ENCODE results near the gene PGAP1. TPM values are rescaled to one million over a fixed set of nuclear protein-coding genes. Genes with fewer than 3 reads are reported as not detected.
A peak's percentile ranks its signal among the peaks of the same experiment; 100 is the strongest.

The PGAP1 gene
- total RNA-seq (2022) = 7.4 and 8.6 TPM in 2 replicates
- Bru-seq, nascent RNA = percentile 70 among the genes with signal in this experiment
- BruChase-seq, experiment 1, labeled RNA remaining after a 6-hour chase = percentile 73 among the genes with signal in this experiment
- percentile 72 among the genes with signal in this experiment for BruChase-seq, experiment 2, labeled RNA remaining after a 2-hour chase
- long read RNA-seq, partial matches to known transcripts = 0 of 1 reads
- long read RNA-seq, other reads (novel, unspliced or antisense) = 1 of 1 reads

GRCh38 chr2:196926562-196927375 lies at the start of gene PGAP1:
Gene PGAP1, minus strand, starts transcription at chr2:196926707. Its CDS starts 91 bp downstream, at chr2:196926616.
- intact Hi-C loops (cut with micrococcal nuclease) = loop anchor here (2.0 to 10.0 kb wide), 5 partner anchors 61 to 171 kb away; partner anchors contain the start of gene GTF3C3

GRCh38 chr2:196974970-196975369 lies 48.5 kb upstream of the PGAP1 start:
- CTCF ChIA-PET = interaction anchor here (0.6 kb wide), 1 partner anchor 138 kb away, joined by 3 read pairs; no protein-coding TSS in a partner anchor
- H3K9me3 Mint-ChIP-seq (ENCODE audit: unreplicated experiment) = peaks cover 7% of the 10 kb centered on the region
- TF ChIP-seq, protein P1, sequence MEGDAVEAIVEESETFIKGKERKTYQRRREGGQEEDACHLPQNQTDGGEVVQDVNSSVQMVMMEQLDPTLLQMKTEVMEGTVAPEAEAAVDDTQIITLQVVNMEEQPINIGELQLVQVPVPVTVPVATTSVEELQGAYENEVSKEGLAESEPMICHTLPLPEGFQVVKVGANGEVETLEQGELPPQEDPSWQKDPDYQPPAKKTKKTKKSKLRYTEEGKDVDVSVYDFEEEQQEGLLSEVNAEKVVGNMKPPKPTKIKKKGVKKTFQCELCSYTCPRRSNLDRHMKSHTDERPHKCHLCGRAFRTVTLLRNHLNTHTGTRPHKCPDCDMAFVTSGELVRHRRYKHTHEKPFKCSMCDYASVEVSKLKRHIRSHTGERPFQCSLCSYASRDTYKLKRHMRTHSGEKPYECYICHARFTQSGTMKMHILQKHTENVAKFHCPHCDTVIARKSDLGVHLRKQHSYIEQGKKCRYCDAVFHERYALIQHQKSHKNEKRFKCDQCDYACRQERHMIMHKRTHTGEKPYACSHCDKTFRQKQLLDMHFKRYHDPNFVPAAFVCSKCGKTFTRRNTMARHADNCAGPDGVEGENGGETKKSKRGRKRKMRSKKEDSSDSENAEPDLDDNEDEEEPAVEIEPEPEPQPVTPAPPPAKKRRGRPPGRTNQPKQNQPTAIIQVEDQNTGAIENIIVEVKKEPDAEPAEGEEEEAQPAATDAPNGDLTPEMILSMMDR (IDR thresholded peaks at IDR 0.05; ENCODE audit: unreplicated experiment) = no peak
- H3K27ac Mint-ChIP-seq (ENCODE audit: low read depth, unreplicated experiment) = no peak overlapping the region
- POLR2A ChIA-PET = no interaction called here
- H3K4me1 Mint-ChIP-seq (ENCODE audit: insufficient read depth, unreplicated experiment) = no peaks in the 10 kb centered on the region
- H3K36me3 Mint-ChIP-seq (ENCODE audit: insufficient read depth, unreplicated experiment) = peaks cover 5% of the 10 kb centered on the region
- H3K27me3 Mint-ChIP-seq (ENCODE audit: insufficient read depth, unreplicated experiment) = no peaks in the 10 kb centered on the region
- no peak for DNase-seq (ENCODE audit: unreplicated experiment)
- H3K4me3 Mint-ChIP-seq (ENCODE audit: unreplicated experiment) = no peak overlapping the region
- BruUV-seq (replicated peaks) = no TSS peak
- intact Hi-C loops (cut with micrococcal nuclease) = no loop called here

More at GRCh38 chr2:196926562-196927375, at the start of gene PGAP1:
- Mint-ChIP-seq H3K36me3 (ENCODE audit: insufficient read depth, unreplicated experiment) (peaks cover 9% of the 10 kb centered on the region), H3K4me1 (ENCODE audit: insufficient read depth, unreplicated experiment) (peaks cover 22% of the 10 kb centered on the region), H3K4me3 (ENCODE audit: unreplicated experiment) (peak within 1 kb of the TSS; percentile 96), H3K9me3 (ENCODE audit: unreplicated experiment) (no peaks in the 10 kb centered on the region), H3K27me3 (ENCODE audit: insufficient read depth, unreplicated experiment) (no peaks in the 10 kb centered on the region), H3K27ac (ENCODE audit: low read depth, unreplicated experiment) (peak within 1 kb of the TSS; percentile 61)
- peak; percentile 89 for DNase-seq (ENCODE audit: unreplicated experiment)
- TF ChIP-seq, protein P1 (IDR thresholded peaks at IDR 0.05; ENCODE audit: unreplicated experiment) = no peak
- CTCF ChIA-PET = interaction anchor here (0.6 kb wide), 2 partner anchors 127 to 129 kb away, joined by 3 to 4 read pairs; partner anchors contain the start of gene GTF3C3
- BruUV-seq (replicated peaks) = no TSS peak
- POLR2A ChIA-PET = interaction anchor here (0.5 to 2.8 kb wide), 18 partner anchors 9 to 573 kb away, joined by 3 to 16 read pairs (median 4); partner anchors contain the start of genes GTF3C3 and HSPE1

GRCh38 chr2:196971574-196972279 lies 45.2 kb upstream of the PGAP1 start:
- H3K9me3 Mint-ChIP-seq (ENCODE audit: unreplicated experiment) = peaks cover 12% of the 10 kb centered on the region
- H3K27ac Mint-ChIP-seq (ENCODE audit: low read depth, unreplicated experiment) = no peak overlapping the region
- TF ChIP-seq, protein P1 (IDR thresholded peaks at IDR 0.05; ENCODE audit: unreplicated experiment) = no peak
- H3K27me3 Mint-ChIP-seq (ENCODE audit: insufficient read depth, unreplicated experiment) = no peaks in the 10 kb centered on the region
- POLR2A ChIA-PET = no interaction called here
- no peak overlapping the region for H3K4me3 Mint-ChIP-seq (ENCODE audit: unreplicated experiment)
- DNase-seq (ENCODE audit: unreplicated experiment) = no peak
- CTCF ChIA-PET = no interaction called here
- BruUV-seq (replicated peaks) = no TSS peak
- H3K4me1 Mint-ChIP-seq (ENCODE audit: insufficient read depth, unreplicated experiment) = no peaks in the 10 kb centered on the region
- intact Hi-C loops (cut with micrococcal nuclease) = no loop called here
- peaks cover 5% of the 10 kb centered on the region for H3K36me3 Mint-ChIP-seq (ENCODE audit: insufficient read depth, unreplicated experiment)

- ChIA-PET POLR2A (no interaction called here), CTCF (no interaction called here)
- Mint-ChIP-seq H3K27me3 (ENCODE audit: insufficient read depth, unreplicated experiment) (no peaks in the 10 kb centered on the region), H3K27ac (ENCODE audit: low read depth, unreplicated experiment) (no peak overlapping the region), H3K4me3 (ENCODE audit: unreplicated experiment) (no peak overlapping the region), H3K36me3 (ENCODE audit: insufficient read depth, unreplicated experiment) (peaks cover 5% of the 10 kb centered on the region), H3K9me3 (ENCODE audit: unreplicated experiment) (peaks cover 8% of the 10 kb centered on the region), H3K4me1 (ENCODE audit: insufficient read depth, unreplicated experiment) (no peaks in the 10 kb centered on the region)
- TF ChIP-seq, protein P1 (IDR thresholded peaks at IDR 0.05; ENCODE audit: unreplicated experiment) = no peak
- no TSS peak for BruUV-seq (replicated peaks)
- intact Hi-C loops (cut with micrococcal nuclease) = no loop called here
- no peak for DNase-seq (ENCODE audit: unreplicated experiment)
These were observed 43.6 kb upstream of the PGAP1 start for GRCh38 chr2:196970099-196970498.

All from MCF 10A (cell line).